Amniotic stem cell (primary cell): Measurements from ENCODE around the gene DEPDC7.

Experiments
- DNase-seq: peaks from one replicate; lab custom pipeline; 2025; lab: John Stamatoyannopoulos, UW

DEPDC7 gene

DNA sequence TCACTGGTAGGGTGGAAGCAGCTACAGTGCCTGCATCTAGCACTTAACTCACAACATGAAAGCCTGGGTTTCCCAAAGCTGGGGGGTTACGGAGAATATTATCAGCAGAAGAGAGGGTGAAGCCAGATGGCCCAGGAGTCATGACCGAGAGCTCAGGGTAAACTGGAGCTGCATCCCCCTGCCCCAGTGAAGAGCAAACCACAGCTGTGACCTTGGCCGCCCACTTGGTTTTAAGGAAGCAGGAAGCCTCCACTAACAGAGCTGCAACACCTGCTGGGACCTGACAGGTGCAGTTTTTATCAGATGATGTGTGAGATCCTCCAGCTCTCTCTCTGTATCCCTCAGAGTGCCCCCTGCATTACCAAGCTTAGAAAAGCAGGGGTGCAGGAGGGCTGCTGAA, 44.6 kb downstream of the DEPDC7 start:
- DNase-seq = no peak

- no peak for DNase-seq
These were observed 46.5 kb downstream of the DEPDC7 start for GRCh38 chr11:33062137-33062536.

- no peak for DNase-seq
These were observed 47.7 kb downstream of the DEPDC7 start for GRCh38 chr11:33063326-33063881.

DNA sequence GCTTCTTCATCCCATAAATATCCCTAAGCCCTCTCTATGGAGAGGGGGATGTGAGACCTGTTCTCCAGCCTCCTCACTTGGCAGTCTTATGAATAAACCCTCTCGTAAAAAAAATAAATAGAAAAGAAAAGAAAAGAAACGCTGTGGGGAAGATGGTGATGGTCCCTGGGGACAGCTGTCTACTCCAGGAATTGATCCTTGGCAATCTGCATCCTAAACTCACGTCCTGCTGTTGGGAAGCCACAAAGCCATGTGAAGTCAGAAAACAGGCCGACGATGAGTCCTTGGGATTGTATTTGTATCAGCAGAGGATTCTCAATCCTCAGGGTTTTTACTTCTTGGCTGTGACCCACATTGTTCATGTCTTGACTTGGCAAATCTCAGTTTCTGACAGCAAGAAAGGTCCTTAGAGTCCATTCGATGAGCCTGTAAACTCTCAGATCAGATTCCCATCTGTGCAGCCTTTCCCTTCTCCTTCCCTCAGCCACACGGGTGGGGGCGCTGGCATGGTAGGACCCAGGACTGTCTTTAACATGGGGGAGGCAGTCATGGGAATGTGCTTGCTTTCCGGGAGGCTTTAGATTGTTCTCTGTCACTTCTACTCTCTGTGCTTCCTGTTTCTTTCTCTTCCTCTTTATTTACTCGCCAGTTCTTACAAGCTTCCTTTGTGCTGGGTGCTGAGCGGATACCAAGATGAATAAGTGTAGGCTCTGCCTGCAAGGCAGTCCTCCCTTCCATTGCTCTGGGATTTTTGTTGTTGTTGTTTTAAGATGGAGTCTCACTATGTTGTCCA, 48.6 kb downstream of the DEPDC7 start:
- DNase-seq = no peak

DNA sequence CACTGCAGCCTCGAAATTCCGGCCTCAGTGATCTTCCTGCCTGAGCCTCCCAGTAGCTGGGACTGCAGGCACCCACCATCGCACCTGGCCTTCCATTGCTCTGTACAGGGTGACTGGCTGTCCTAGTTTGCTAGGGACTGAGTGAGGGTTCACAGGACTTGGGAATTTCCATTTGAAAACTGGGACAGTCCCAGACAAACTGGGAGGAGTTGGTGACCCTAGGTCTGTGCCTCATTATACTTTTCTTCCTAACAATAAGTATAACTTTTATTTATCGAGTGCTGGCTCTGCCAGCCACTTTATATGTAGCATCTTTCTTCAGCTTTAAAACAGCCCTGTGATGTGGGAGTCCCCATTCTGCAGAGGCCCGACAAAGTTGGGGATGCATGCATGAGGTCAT, 49.2 kb downstream of the DEPDC7 start:
- DNase-seq = no peak

DNA sequence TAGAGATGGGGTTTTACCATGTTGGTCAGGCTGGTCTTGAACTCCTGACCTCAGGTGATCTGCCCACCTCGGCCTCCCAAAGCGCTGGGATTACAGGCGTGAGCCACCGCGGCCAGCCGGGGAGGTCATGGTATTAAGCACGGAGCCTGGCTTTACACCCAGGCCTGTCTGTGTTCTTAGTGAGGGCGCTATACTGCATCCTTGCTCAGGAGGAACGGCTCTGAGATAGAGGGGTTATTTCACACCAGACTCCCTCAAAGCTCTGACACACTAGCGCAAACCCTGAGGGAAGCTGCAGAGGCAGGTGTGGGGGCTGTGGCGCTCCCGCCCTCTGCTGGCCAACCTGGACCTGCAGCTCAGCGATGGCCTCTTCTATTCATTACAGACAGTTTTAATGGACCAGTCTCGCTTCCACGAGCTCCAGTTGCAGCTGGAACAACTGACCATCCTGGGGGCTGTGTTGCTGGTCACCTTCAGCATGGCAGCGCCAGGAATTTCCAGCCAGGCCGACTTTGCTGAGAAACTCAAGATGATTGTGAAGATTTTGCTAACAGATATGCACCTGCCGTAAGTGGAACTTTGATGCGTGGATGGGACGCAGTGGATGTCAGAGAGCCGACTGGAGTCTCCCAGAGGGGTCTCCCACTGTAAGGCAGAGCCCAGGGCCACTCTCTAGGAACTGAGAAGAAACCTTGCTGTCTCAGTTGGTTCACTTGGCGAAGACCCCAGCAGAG, 49.9 kb downstream of the DEPDC7 start:
- DNase-seq = peak; percentile 30

DNA sequence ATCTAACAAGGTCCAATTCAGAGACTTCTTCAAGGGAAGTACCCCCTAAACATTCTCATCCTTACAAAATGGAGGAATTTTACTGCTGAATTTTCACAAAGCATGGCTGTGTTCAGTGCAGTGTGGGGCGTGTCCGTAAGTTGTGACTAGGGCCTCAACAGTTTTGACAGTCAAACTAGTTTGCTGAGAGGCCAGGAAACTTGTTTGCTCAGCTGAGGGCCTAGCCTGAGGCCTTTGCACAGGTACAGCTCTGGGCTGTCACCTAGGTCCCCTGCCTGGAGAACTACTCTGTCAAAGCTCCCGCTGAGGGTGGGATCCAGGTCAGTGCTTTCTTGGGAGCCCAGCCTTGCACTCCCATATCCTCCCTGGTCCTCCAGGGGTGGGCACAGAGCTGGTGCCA, 51.6 kb downstream of the DEPDC7 start:
- DNase-seq = no peak

DNA sequence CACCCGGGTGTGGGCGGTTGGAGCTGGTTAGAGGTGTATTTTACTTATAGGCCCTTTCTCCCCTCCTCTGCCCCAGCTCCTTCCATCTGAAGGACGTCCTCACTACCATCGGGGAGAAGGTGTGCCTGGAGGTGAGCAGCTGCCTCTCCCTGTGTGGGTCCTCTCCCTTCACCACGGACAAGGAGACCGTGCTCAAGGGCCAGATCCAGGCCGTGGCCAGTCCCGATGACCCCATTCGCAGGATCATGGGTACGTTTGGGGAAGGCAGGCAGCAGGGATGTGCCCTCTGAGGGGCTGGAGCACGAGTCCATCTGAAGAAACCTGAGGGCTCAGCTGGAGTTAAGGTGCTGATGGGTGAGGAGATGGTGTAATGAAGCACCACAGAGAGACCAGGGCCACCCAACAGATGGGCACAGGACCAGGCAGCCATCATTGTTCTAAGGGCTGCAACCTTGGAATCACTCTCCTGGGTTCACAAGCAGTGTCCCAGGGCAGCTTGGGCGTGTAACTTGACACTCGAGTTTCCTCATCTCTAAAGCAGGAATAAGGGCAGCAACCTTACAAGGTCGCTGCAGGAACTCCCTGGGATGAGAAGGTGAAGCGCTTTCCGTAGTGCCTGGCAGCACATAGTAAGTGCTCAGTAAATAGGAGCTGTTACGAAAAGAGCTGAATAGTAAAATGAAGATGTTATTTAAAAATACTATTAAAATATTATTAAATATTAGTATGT, 53.1 kb downstream of the DEPDC7 start:
- no peak for DNase-seq

GRCh38 chr11:33072465-33072864, 56.8 kb downstream of the DEPDC7 start:
- no peak for DNase-seq
